Tibial nerve (tissue), 4 donors: Measurements from ENCODE around the gene CARD14. TPM values are rescaled to one million over a fixed set of nuclear protein-coding genes. Genes with fewer than 3 reads are reported as not detected.

Experiments used
- DNase-seq, 2 donors: peaks; one replicate each; pipeline ENCODE4 v3.0.0-alpha.2; 2019; ENCODE audit warnings: low spot score in 2 of 2
- H3K27ac ChIP-seq, 4 donors: fragments of 200-600 bp; sonication (generic) in 3 of 4; one replicate each; pipeline ENCODE4 v1.5.1; 2017 to 2019; ENCODE audit warnings: mild to moderate bottlenecking in 1 of 4
- H3K27me3 ChIP-seq, 2 donors: fragments of 200-600 bp; sonication (generic) in 1 of 2; one replicate each; pipeline versions ENCODE4 v1.5.1 to v1.6.0; 2017 to 2019
- H3K36me3 ChIP-seq, 3 donors: fragments of 200-600 bp; sonication (generic); one replicate each; pipeline ENCODE4 v1.5.1; 2018 to 2019
- H3K4me1 ChIP-seq, 4 donors: fragments of 200-600 bp; sonication (generic) in 3 of 4; one replicate each; pipeline ENCODE4 v1.5.1; 2017 to 2019
- H3K4me3 ChIP-seq, 4 donors: fragments of 200-600 bp; sonication (generic) in 3 of 4; one replicate each; pipeline ENCODE4 v1.5.1; 2017 to 2019; ENCODE audit warnings: mild to moderate bottlenecking in 1 of 4, moderate library complexity in 1 of 4
- H3K9me3 ChIP-seq, 4 donors: fragments of 200-600 bp; sonication (generic) in 3 of 4; one replicate each; pipeline ENCODE4 v1.5.1; 2017 to 2019
- CTCF ChIP-seq, 5 experiments: fragments of 200-600 bp in 3 of 5; fragments of 450-650 bp in 2 of 5; sonication (generic) in 3 of 5; IDR thresholded peaks; one replicate each; pipeline ENCODE4 v1.5.1; 2016 to 2019; ENCODE audit warnings: antibody characterized with exemption in 5 of 5, mild to moderate bottlenecking in 3 of 5, moderate library complexity in 2 of 5
- EP300 ChIP-seq, 2 donors: sonication (generic); formaldehyde crosslinking; IDR thresholded peaks; one replicate each; pipeline ENCODE4 v1.6.1; 2017; ENCODE audit warnings: antibody characterized with exemption in 2 of 2, mild to moderate bottlenecking in 1 of 2
- POLR2A ChIP-seq, 2 donors: fragments of 450-650 bp; IDR thresholded peaks; one replicate each; pipeline ENCODE4 v1.6.1; 2017; ENCODE audit warnings: antibody characterized with exemption in 2 of 2, mild to moderate bottlenecking in 2 of 2, moderate library complexity in 2 of 2
- WGBS, 2 donors: methylation state at CpG; one replicate each; pipeline ENCODE4 v1.1.5; 2018; 5-methylcytosine and 5-hydroxymethylcytosine counted together
- total RNA-seq, 4 donors: library from RNA; depleted of rRNA; stranded (reverse); fragments of >200 nt; gene quantifications; one replicate each; pipeline ENCODE4 v1.1.0, GENCODE V29; 2016

Gene CARD14
- total RNA-seq, 4 donors from 2014 or later: 0.22 to 4.4 (median 1.3) TPM

GRCh38 chr17:80218391-80218790 lies 48.6 kb downstream of the CARD14 start:
- 94 to 96% methylated on average over 6 to 7 of the region's 7 CpGs for WGBS, 2 donors
- H3K27ac ChIP-seq: peak overlapping the region in 1 of 4 donors; percentile 96
- TF ChIP-seq POLR2A (IDR thresholded peaks at IDR 0.05) (no peak), CTCF (IDR thresholded peaks at IDR 0.05) (no peak), EP300 (IDR thresholded peaks at IDR 0.05) (no peak)

GRCh38 chr17:80219013-80219762 lies 49.4 kb downstream of the CARD14 start:
- WGBS, 2 donors: 27 to 33% methylated on average over 15 of the region's 15 CpGs
- Histone ChIP-seq H3K27ac (peak overlapping the region; percentile 69 to 96 (median 84)), H3K4me3 (peak overlapping the region; percentile 67 to 100 (median 88)), H3K36me3 (peaks cover 0 to 53% (median 0%) of the 10 kb centered on the region in 3 donors), H3K27me3 (no peaks in the 10 kb centered on the region), H3K4me1 (peaks cover 0 to 35% (median 9%) of the 10 kb centered on the region in 4 donors), H3K9me3 (no peaks in the 10 kb centered on the region)
- TF ChIP-seq CTCF (IDR thresholded peaks at IDR 0.05) (no peak), EP300 (IDR thresholded peaks at IDR 0.05) (peak; percentile 74 to 77), POLR2A (IDR thresholded peaks at IDR 0.05) (peak in 1 of 2 donors; percentile 21)
- peak; percentile 47 to 80 for DNase-seq

More at GRCh38 chr17:80218391-80218790, 48.6 kb downstream of the CARD14 start:
- H3K27me3 ChIP-seq: no peaks in the 10 kb centered on the region
- DNase-seq: no peak
- no peak overlapping the region for H3K4me3 ChIP-seq
- peaks cover 0 to 60% (median 0%) of the 10 kb centered on the region in 3 donors for H3K36me3 ChIP-seq
- H3K9me3 ChIP-seq: no peaks in the 10 kb centered on the region
- peaks cover 0 to 35% (median 9%) of the 10 kb centered on the region in 4 donors for H3K4me1 ChIP-seq

GRCh38 chr17:80219763-80220053 lies 49.9 kb downstream of the CARD14 start:
- no peaks in the 10 kb centered on the region for H3K9me3 ChIP-seq
- no peak for DNase-seq
- peaks cover 0 to 49% (median 0%) of the 10 kb centered on the region in 3 donors for H3K36me3 ChIP-seq
- peak overlapping the region; percentile 67 to 100 (median 88) for H3K4me3 ChIP-seq
- peaks cover 0 to 35% (median 9%) of the 10 kb centered on the region in 4 donors for H3K4me1 ChIP-seq
- whole genome bisulfite sequencing, 2 donors: 0 to 2% methylated on average over 5 of the region's 5 CpGs
- TF ChIP-seq CTCF (IDR thresholded peaks at IDR 0.05): no peak
- no peak for TF ChIP-seq POLR2A (IDR thresholded peaks at IDR 0.05)
- TF ChIP-seq EP300 (IDR thresholded peaks at IDR 0.05): no peak
- H3K27ac ChIP-seq: peak overlapping the region; percentile 69 to 96 (median 84)
- H3K27me3 ChIP-seq: no peaks in the 10 kb centered on the region

- peak within 1 kb of the TSS; percentile 67 to 100 (median 88) for H3K4me3 ChIP-seq
- peaks cover 0 to 35% (median 9%) of the 10 kb centered on the region in 4 donors for H3K4me1 ChIP-seq
- no peaks in the 10 kb centered on the region for H3K9me3 ChIP-seq
- peaks cover 0 to 49% (median 0%) of the 10 kb centered on the region in 3 donors for H3K36me3 ChIP-seq
- DNase-seq: peak; percentile 68
- H3K27me3 ChIP-seq: no peaks in the 10 kb centered on the region
- H3K27ac ChIP-seq: peak within 1 kb of the TSS; percentile 69 to 96 (median 84)
- TF ChIP-seq EP300 (IDR thresholded peaks at IDR 0.05) (peak in 1 of 2 donors; percentile 53), POLR2A (IDR thresholded peaks at IDR 0.05) (peak; percentile 12 to 58), CTCF (IDR thresholded peaks at IDR 0.05) (peak in 1 of 5 experiments; percentile 16)
- WGBS, 2 donors: 0 to 2% methylated on average over 9 to 29 of the region's 77 CpGs
Observed at GRCh38 chr17:80220054-80220735, 50.4 kb downstream of the CARD14 start, which contains the start of the genes SGSH and SLC26A11. Gene SGSH, minus strand, starts transcription at chr17:80220333. Its CDS starts 20 bp downstream, at chr17:80220313. Gene SLC26A11, plus strand, starts transcription at chr17:80220427. Its CDS starts 1,134 bp downstream, at chr17:80221561.
